Activated T-helper 2 cell treated with anti-CD3 and anti-CD28 coated beads, Interferon-gamma antibody, Interleukin-2, Interleukin-4, amounts not matched to agents 10 μg/mL and 5 μg/mL and 100 μg/mL, durations not matched to agents 14 hours and 24 hours and 36 hours (primary cell): ENCODE results near the gene CDH20. TPM values are rescaled to one million over a fixed set of nuclear protein-coding genes. Genes with fewer than 3 reads are reported as not detected.
"Not testable (repeated sequence)": the region's sequence is repeated elsewhere in the genome, so short reads cannot be mapped to it uniquely, and the experiment has no call there.

Source experiments
- DNase-seq: peaks from one replicate; pipeline ENCODE4 v3.0.0; 2021; ENCODE audit warnings: low spot score
- H3K27ac Mint-ChIP-seq: one replicate; pipeline ENCODE4 v1.8.0; 2021; ENCODE audit warnings: mixed read lengths
- H3K27me3 Mint-ChIP-seq: one replicate; pipeline ENCODE4 v1.8.0; 2021; ENCODE audit warnings: low read depth, mixed read lengths
- H3K36me3 Mint-ChIP-seq: one replicate; pipeline ENCODE4 v1.8.0; 2021; ENCODE audit warnings: low read depth, mixed read lengths
- H3K4me1 Mint-ChIP-seq: one replicate; pipeline ENCODE4 v1.8.0; 2021; ENCODE audit warnings: low read depth, mixed read lengths
- H3K4me3 Mint-ChIP-seq: one replicate; pipeline ENCODE4 v1.8.0; 2021; ENCODE audit warnings: low read depth, mild to moderate bottlenecking, moderate library complexity, mixed read lengths
- H3K9me3 Mint-ChIP-seq: one replicate; pipeline ENCODE4 v1.8.0; 2021; ENCODE audit warnings: mixed read lengths
- intact Hi-C: fragments of 100-400 bp; cut with micrococcal nuclease; formaldehyde crosslinking; loops from one replicate; pipeline ENCODE4 v1.15.1; 2023
- total RNA-seq: library from RNA; stranded (reverse); gene quantifications from 2 replicates; pipeline ENCODE4 v1.2.3, GENCODE V29; 2022

Gene CDH20
- total RNA-seq, 1 donor from 2014 or later: not detected

DNA sequence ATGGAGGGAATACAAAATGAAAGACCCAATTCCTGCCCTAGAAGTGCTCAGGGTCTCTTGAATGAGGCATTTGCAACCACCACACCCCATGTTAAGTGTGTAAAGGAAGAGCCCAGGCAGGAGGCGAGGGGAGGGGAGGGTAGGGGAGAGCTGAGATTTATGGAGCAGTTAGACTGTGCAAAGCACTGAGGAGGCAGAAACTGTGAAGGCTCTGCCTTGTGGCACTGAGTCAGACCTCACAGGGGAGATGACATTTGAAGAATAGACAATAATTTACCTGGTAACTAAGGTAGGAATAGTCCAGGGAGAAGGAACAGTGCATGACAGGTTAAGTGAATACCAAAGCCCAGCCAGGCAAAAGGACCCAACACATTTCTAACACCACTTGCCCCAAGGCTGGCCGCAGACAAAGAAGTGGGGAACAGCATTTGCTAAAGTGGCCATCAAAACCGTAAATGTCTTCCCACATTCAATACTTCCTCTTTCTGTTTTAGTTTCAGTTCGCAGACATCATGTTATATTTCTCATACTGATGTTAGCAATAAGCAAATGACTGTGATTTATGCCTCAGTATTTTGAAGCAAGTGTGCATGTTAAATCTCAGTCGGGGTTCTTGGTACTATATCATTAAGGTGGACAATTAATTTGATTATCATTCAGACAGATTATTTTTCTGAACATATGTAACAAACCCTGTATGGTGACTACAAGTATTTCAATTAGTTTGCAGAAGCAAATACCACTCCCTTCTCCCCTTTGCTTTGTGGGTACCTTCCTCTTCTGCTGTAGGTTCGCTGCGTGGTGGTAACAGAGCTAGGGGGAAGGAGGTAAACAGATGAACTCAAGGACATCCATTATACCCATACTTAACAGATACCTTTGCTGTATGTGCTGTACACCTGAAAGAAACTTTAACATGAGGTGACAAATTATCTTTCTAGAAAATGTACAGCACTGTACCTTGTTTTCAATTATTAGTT lies 27.5 kb downstream of the CDH20 start:
- no peaks in the 10 kb centered on the region for H3K27me3 Mint-ChIP-seq
- no peak for DNase-seq
- H3K36me3 Mint-ChIP-seq: no peaks in the 10 kb centered on the region
- peaks cover 1% of the 10 kb centered on the region for H3K4me1 Mint-ChIP-seq
- no peak overlapping the region for H3K27ac Mint-ChIP-seq
- H3K9me3 Mint-ChIP-seq: no peaks in the 10 kb centered on the region
- intact Hi-C loops: no loop called here
- H3K4me3 Mint-ChIP-seq: no peak overlapping the region

DNA sequence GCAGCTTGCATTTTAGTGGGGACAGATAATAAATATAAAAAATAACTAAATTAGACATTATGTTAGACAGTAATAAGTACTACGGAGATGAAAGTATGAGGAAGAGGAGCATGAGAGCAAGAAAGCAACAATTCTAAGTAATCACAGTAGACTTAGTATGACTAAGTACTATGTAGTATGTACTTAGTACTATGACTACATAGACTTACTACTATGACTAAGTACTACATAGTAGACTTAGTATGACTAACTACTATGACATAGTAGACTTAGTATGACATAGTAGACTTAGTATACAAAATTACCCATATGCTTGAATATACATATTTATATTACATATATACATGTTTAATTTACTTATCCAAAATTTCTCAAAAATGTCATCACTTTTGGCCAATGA lies 29.3 kb downstream of the CDH20 start:
- no peak overlapping the region for H3K4me3 Mint-ChIP-seq
- H3K27me3 Mint-ChIP-seq: no peaks in the 10 kb centered on the region
- no peak for DNase-seq
- no peak overlapping the region for H3K27ac Mint-ChIP-seq
- H3K36me3 Mint-ChIP-seq: no peaks in the 10 kb centered on the region
- intact Hi-C loops: no loop called here
- H3K9me3 Mint-ChIP-seq: no peaks in the 10 kb centered on the region
- peaks cover 1% of the 10 kb centered on the region for H3K4me1 Mint-ChIP-seq

DNA sequence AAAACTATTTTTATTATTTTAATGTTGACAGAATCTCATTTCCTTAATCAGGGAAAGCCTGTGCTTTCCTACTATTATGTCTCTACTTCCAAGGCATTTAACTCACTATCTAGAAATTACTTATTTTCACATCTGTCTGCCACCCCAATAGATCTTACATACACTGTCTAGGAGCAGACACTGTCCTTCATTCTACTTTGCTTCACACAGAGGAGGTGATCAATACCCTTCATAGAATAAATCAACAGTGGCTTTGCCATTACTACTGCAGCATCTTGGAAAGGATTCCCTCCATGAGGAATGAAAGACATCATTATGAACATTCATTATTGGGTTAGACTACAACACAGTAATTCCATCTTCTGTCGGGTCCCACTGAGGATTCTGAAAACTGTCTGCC lies 31.7 kb downstream of the CDH20 start:
- DNase-seq: no peak
- H3K4me1 Mint-ChIP-seq: peaks cover 1% of the 10 kb centered on the region
- H3K27me3 Mint-ChIP-seq: no peaks in the 10 kb centered on the region
- H3K27ac Mint-ChIP-seq: no peak overlapping the region
- intact Hi-C loops: no loop called here
- no peaks in the 10 kb centered on the region for H3K36me3 Mint-ChIP-seq
- no peaks in the 10 kb centered on the region for H3K9me3 Mint-ChIP-seq
- H3K4me3 Mint-ChIP-seq: no peak overlapping the region

DNA sequence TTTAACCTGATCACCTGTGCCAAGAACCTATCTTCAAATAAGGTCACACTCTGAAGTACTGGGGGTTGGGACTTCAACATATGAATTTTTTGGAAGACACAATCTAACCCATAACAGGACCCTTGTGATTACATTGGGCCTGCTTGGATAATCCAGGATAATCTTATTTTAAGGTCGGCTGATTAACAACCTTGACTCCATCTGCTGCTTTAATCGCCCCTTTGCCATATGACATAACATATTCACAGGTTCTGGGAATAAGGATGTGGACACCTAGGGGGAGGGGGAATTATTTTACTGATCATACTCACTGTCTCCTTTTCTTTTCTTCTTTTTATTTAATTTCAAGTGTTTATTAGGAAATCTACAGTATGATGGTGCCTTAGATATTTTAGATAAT lies 34.8 kb downstream of the CDH20 start:
- H3K4me3 Mint-ChIP-seq: no peak overlapping the region
- DNase-seq: no peak
- no peaks in the 10 kb centered on the region for H3K9me3 Mint-ChIP-seq
- no peaks in the 10 kb centered on the region for H3K4me1 Mint-ChIP-seq
- no peaks in the 10 kb centered on the region for H3K27me3 Mint-ChIP-seq
- intact Hi-C loops: no loop called here
- no peak overlapping the region for H3K27ac Mint-ChIP-seq
- no peaks in the 10 kb centered on the region for H3K36me3 Mint-ChIP-seq

DNA sequence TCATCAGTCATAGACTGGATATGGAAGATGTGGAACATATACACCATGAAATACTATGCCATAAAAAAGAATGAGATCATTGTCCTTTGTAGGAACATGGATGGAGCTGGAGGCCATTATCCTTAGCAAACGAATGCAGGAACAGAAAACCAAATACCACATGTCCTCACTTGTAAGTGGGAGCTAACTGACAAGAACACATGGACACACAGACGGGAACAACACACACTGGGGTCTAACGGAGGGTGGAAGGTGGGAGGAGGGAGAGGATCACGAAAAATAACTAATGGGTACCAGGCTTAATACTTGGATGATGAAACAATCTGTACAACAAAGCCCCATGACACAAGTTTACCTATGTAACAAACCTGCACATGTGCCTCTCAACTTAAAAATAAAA lies 36.4 kb downstream of the CDH20 start:
- H3K4me1 Mint-ChIP-seq, H3K27me3 Mint-ChIP-seq, intact Hi-C loops, H3K9me3 Mint-ChIP-seq, H3K4me3 Mint-ChIP-seq, DNase-seq, H3K36me3 Mint-ChIP-seq, H3K27ac Mint-ChIP-seq: not testable (repeated sequence)

DNA sequence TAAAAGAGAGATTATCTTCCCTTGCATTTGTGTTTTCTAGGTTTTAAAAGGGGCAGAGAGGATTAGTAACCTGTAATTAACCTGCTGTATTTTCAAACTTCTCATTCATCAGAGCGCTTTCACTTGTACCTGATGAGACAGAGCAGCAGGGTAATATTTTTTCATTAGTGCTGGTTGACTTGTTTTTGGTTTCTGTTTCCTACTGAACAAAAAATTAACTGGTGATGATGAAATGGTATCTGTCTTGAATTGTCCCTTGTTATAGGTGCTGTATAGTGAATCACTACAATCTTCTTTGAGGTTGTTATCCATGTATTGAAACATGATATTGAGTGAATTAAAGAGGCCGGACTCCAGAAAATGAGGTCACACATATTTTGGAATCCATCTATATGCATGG lies 37.9 kb downstream of the CDH20 start:
- no peaks in the 10 kb centered on the region for H3K9me3 Mint-ChIP-seq
- no peaks in the 10 kb centered on the region for H3K27me3 Mint-ChIP-seq
- DNase-seq: no peak
- no peaks in the 10 kb centered on the region for H3K4me1 Mint-ChIP-seq
- no peaks in the 10 kb centered on the region for H3K36me3 Mint-ChIP-seq
- intact Hi-C loops: no loop called here
- H3K27ac Mint-ChIP-seq: no peak overlapping the region
- H3K4me3 Mint-ChIP-seq: no peak overlapping the region

DNA sequence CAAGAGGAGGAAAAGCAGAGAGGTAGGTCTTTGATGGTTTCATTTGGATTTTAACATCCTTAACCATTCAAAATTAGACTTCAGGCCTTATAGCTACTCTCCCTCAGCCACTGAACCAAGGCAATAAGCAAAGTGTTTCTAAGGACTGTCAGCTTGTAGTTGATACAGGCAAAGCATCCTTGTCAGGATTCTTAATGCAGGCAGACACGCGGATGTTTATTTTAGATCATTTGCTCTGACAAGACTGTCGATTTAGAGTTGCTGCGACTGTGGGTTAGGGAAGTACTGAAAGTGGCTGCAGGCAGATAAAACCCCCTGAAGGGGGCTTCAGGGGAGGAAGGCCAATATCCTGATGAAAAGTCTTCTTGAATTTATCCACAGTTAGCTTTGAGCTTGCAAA lies 46.6 kb downstream of the CDH20 start:
- Mint-ChIP-seq H3K9me3 (no peaks in the 10 kb centered on the region), H3K36me3 (no peaks in the 10 kb centered on the region), H3K27me3 (no peaks in the 10 kb centered on the region), H3K27ac (no peak overlapping the region), H3K4me1 (no peaks in the 10 kb centered on the region), H3K4me3 (no peak overlapping the region)
- DNase-seq: no peak
- intact Hi-C loops: no loop called here

DNA sequence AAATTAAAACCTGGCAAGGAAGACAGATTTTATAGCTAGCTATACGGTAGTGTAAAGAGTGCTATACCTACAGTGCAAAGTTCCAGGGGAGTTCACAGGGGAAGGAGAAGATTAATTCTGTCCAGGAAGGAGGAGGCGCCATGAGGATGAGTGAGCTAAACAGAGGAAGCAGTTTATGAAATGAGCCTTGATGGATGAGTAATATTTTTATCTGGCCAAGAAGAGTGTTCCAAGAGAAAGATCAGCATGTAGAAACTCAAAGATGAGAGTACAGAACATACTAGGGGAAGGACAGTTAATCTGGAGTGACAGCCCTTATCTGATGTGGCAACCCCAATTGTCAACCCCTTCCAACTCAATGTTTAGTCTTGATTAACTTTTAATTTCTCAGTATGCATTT lies 54.8 kb downstream of the CDH20 start:
- no peak overlapping the region for H3K4me3 Mint-ChIP-seq
- H3K36me3 Mint-ChIP-seq: no peaks in the 10 kb centered on the region
- H3K27me3 Mint-ChIP-seq: no peaks in the 10 kb centered on the region
- no peaks in the 10 kb centered on the region for H3K4me1 Mint-ChIP-seq
- intact Hi-C loops: no loop called here
- H3K27ac Mint-ChIP-seq: no peak overlapping the region
- no peaks in the 10 kb centered on the region for H3K9me3 Mint-ChIP-seq
- DNase-seq: no peak

DNA sequence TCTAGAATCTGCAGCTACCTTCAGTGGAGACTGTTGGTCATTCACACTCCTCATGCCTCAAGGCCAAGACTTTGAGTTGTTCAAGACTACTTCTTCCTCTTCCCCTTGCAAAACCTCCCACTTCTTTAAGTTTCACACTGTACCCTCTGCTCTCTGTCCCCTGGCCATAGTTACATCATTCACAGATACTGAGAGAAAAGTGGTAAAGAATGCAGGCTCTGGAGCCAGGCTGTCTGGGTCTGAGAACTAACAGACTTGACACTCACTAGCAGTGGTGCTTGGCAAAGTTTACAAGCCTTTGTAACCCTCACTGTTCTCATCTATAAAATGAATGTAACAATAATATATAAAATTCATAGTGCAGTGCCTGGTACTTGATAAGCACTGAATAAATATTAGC lies 61.8 kb downstream of the CDH20 start:
- DNase-seq: no peak
- H3K4me1 Mint-ChIP-seq: no peaks in the 10 kb centered on the region
- H3K36me3 Mint-ChIP-seq: no peaks in the 10 kb centered on the region
- intact Hi-C loops: no loop called here
- no peak overlapping the region for H3K27ac Mint-ChIP-seq
- H3K4me3 Mint-ChIP-seq: no peak overlapping the region
- H3K9me3 Mint-ChIP-seq: no peaks in the 10 kb centered on the region
- no peaks in the 10 kb centered on the region for H3K27me3 Mint-ChIP-seq

DNA sequence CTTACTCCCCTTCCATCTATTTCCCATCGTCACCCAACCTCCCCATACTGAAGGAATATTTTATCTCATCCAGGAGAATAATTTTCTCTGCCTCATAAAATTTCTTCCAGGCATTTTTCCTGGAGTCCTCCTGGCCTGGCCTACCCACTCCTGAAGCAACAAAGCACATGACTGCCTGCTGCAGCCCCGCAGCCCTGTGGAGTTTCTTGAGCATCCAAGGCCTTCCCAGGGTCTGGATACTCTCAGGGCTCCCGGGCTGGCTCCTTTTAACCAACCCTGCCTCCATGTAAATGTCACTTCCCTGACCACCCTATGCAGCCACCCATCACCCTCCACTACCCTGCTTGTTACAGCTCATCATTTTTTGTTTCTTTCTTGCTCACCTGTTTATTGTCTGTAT lies 64.0 kb downstream of the CDH20 start:
- intact Hi-C loops: no loop called here
- H3K4me1 Mint-ChIP-seq: peaks cover 3% of the 10 kb centered on the region
- H3K27ac Mint-ChIP-seq: no peak overlapping the region
- H3K4me3 Mint-ChIP-seq: no peak overlapping the region
- no peaks in the 10 kb centered on the region for H3K27me3 Mint-ChIP-seq
- H3K36me3 Mint-ChIP-seq: no peaks in the 10 kb centered on the region
- no peaks in the 10 kb centered on the region for H3K9me3 Mint-ChIP-seq
- DNase-seq: no peak

DNA sequence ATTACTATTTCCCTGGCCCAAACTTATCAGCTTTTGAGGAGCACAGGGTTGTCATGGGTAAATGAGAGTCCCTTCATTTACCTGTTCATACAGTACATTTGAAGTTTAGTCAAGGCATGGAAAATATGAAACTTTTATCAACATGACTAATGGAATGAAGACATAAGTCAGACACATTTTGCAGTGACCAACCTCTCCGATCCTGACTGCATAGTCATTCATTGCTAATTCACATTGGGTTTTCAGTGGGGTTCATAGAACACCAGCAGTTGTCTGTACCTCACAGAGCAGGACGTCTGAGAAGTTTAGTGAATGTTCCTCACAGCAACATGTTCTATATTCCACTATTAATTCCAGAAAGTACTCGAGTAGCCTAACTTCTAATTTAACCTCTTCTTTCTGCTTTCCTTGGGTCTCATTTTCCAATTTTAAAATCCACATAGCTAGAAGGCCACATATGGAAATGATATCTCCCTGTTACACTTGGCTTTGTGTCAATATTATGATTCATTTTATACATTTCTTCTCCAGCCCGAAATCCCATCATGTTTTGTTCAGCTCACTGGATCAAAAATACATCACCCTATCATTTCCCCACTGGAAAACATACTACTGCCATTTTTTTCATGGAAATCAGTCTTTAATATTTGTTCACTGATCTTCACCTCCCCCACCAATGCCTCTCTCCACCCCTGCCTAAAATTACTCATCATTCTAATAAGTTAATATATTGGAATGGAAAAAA lies 65.9 kb downstream of the CDH20 start:
- Mint-ChIP-seq H3K27me3 (no peaks in the 10 kb centered on the region), H3K4me1 (peaks cover 3% of the 10 kb centered on the region), H3K9me3 (no peaks in the 10 kb centered on the region), H3K27ac (no peak overlapping the region), H3K4me3 (no peak overlapping the region), H3K36me3 (no peaks in the 10 kb centered on the region)
- intact Hi-C loops: no loop called here
- no peak for DNase-seq

DNA sequence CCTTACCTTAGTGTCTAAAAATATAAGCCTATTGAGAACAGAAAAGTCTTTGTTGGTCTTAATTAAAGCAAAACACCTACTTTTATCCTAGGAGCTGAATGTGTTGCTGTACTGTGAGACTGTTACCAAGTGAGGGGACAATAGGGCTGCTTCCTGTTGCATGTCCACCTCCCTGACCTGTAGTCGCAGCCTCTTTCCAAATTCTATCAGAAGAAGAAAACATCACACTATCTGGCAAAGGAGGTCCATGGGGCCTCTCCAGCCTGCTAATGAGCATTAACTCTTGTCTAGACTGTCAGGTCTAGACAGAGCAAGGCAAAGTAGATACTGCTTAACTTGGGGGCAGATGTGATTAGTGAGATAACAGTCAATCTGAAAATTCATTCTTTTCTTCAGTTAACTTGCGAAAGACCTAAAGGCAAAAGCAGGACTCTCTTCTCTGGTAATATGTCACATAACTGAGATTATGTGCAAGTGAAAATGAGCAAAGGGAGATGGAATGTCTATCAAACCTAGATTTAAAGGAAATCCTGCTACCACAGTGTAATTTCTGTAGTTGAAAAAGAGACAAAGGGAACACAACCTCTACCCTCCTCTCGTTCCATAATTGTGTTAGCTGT lies 66.9 kb downstream of the CDH20 start:
- Mint-ChIP-seq H3K27ac (no peak overlapping the region), H3K36me3 (no peaks in the 10 kb centered on the region), H3K4me3 (no peak overlapping the region), H3K27me3 (no peaks in the 10 kb centered on the region), H3K4me1 (peaks cover 3% of the 10 kb centered on the region), H3K9me3 (no peaks in the 10 kb centered on the region)
- intact Hi-C loops: no loop called here
- DNase-seq: no peak

DNA sequence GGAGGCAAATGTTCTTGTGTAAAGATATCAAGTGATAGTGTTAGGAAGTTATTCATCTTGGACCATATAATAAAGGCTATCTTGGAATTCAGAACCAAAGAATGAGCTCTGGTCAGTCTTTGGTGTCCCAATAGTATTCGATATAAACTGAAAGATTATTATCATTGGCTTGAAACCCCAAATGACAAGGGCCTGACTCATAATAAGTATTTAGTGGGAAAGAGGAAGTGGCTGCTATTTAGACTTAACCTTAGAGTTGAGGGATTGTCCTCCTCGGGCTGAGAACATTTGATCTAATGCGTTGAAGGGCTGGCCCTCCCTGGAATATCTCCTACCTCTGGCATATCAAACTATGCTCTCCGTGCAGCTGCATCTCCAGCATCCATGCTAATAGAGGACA lies 67.5 kb downstream of the CDH20 start:
- peaks cover 3% of the 10 kb centered on the region for H3K4me1 Mint-ChIP-seq
- no peaks in the 10 kb centered on the region for H3K36me3 Mint-ChIP-seq
- intact Hi-C loops: no loop called here
- no peak for DNase-seq
- H3K4me3 Mint-ChIP-seq: no peak overlapping the region
- H3K27me3 Mint-ChIP-seq: no peaks in the 10 kb centered on the region
- no peak overlapping the region for H3K27ac Mint-ChIP-seq
- H3K9me3 Mint-ChIP-seq: no peaks in the 10 kb centered on the region
